Astrocyte of the spinal cord (primary cell): ENCODE measurements around the gene NDUFS7.

Experiments used
- DNase-seq: peaks from one replicate; pipeline ENCODE4 v3.0.0; 2011; ENCODE audit warnings: low read depth, low spot score
- H3K4me3 ChIP-seq: 2 replicates; pipeline ENCODE4 v1.5.1; 2011; ENCODE audit warnings: low read depth, mild to moderate bottlenecking, low read length, moderate library complexity
- in situ Hi-C: cut with HindIII; loops from 2 replicates; pipeline ENCODE4 v1.10.0; 2017; ENCODE audit warnings: low sequenced_read_pairs
- TF ChIP-seq, protein P1 (sequence below): IDR thresholded peaks from 2 replicates; pipeline ENCODE4 v1.5.1; 2012; ENCODE audit warnings: low read depth, mild to moderate bottlenecking, low read length, inconsistent platforms

Gene NDUFS7

DNA sequence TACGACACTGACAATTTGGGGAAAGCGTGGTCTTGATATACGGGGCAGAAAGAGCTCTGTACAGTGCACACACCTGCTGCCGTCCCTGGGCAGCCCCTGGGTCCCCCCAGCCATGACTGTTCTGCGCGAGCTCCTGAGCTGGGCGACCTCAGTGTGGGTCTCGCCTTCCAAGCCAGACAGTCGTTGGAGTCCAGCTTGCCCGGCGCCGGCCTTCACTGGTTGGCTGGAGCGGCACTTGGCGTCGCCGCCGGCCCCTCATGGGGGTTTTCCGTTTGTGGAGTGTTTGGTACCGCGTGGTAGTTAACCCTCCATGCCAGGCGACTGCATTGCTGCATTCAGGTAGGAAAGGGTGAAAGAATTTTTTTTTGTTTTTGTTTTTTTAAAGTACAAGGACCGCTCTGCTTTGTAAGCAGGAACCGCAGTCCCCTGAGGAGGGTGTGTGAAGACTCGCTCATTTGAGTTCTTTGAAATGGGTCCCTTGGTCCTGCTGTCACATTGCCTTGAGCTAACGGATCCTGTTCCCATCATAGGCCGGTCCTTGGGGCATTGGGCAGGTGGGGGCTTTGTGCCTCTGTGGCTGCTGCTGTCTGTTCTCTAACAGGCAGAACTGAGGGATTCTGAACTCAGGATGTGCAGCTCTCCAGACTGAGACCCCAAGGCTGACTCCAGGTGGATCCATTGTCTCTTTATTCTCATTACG, 43.7 kb downstream of the NDUFS7 start:
- no peak for DNase-seq
- no peak overlapping the region for H3K4me3 ChIP-seq
- in situ Hi-C loops = no loop called here
- TF ChIP-seq, protein P1, sequence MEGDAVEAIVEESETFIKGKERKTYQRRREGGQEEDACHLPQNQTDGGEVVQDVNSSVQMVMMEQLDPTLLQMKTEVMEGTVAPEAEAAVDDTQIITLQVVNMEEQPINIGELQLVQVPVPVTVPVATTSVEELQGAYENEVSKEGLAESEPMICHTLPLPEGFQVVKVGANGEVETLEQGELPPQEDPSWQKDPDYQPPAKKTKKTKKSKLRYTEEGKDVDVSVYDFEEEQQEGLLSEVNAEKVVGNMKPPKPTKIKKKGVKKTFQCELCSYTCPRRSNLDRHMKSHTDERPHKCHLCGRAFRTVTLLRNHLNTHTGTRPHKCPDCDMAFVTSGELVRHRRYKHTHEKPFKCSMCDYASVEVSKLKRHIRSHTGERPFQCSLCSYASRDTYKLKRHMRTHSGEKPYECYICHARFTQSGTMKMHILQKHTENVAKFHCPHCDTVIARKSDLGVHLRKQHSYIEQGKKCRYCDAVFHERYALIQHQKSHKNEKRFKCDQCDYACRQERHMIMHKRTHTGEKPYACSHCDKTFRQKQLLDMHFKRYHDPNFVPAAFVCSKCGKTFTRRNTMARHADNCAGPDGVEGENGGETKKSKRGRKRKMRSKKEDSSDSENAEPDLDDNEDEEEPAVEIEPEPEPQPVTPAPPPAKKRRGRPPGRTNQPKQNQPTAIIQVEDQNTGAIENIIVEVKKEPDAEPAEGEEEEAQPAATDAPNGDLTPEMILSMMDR = no peak

GRCh38 chr19:1428738-1429391, 45.2 kb downstream of the NDUFS7 start:
- TF ChIP-seq, protein P1 = no peak
- no peak for DNase-seq
- in situ Hi-C loops = no loop called here
- H3K4me3 ChIP-seq = no peak overlapping the region

- H3K4me3 ChIP-seq = no peak overlapping the region
- TF ChIP-seq, protein P1 = no peak
- no peak for DNase-seq
- in situ Hi-C loops = no loop called here
Measured at GRCh38 chr19:1429750-1430149, 46.0 kb downstream of the NDUFS7 start.

DNA sequence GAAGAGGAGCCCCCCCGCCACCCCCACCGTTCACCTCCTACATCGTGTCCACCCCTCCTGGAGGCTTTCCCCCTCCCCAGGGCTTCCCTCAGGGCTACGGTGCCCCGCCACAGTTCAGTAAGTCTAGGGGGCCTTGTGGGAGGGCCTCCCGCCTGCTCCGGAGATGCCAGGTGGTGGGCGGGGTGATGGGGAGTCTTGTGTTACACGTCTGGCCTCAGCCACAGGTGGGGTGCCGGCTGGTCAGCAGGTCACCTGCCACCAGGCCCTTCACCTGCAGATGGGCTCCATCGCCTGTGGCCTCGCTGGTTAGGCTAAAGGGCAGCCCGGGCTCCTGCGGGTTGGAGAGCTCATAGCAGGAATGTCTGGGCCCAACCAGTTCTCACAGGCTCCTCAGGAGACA, 46.5 kb downstream of the NDUFS7 start:
- TF ChIP-seq, protein P1 = no peak
- no peak for DNase-seq
- in situ Hi-C loops = no loop called here
- H3K4me3 ChIP-seq = no peak overlapping the region

- DNase-seq = no peak
- TF ChIP-seq, protein P1 = no peak
- H3K4me3 ChIP-seq = no peak overlapping the region
- in situ Hi-C loops = no loop called here
Measured at GRCh38 chr19:1431759-1432506, 48.2 kb downstream of the NDUFS7 start.

- no peak for DNase-seq
- TF ChIP-seq, protein P1 = no peak
- H3K4me3 ChIP-seq = no peak overlapping the region
- in situ Hi-C loops = no loop called here
Measured at GRCh38 chr19:1432507-1432887, 48.8 kb downstream of the NDUFS7 start.
